Heart right ventricle (tissue), 16 donors: ENCODE results near the gene SAFB2. TPM values are rescaled to one million over a fixed set of nuclear protein-coding genes. Genes with fewer than 3 reads are reported as not detected.
A peak's percentile ranks its signal among the peaks of the same experiment; 100 is the strongest.

ENCODE experiments used
- ATAC-seq, 8 donors: fragments of 200-7000 bp; cut with Tn5 transposase; one replicate each; pipeline ENCODE4 v1.9.1; 2020; ENCODE audit warnings: mild to moderate bottlenecking in 8 of 8, moderate library complexity in 8 of 8, moderate number of reproducible peaks in 1 of 8
- DNase-seq, 2 donors: peaks; one replicate each; pipeline ENCODE4 v3.0.0-alpha.2; 2020
- H3K27ac ChIP-seq, 10 donors: fragments of 200-600 bp; sonication (generic) in 2 of 10; one replicate each; pipeline versions ENCODE4 v1.5.0 to v1.8.0; 2020 to 2022; ENCODE audit warnings: mild to moderate bottlenecking in 3 of 10
- H3K27me3 ChIP-seq, 7 donors: fragments of 200-600 bp; one replicate each; pipeline ENCODE4 v1.8.0; 2021 to 2022; ENCODE audit warnings: mild to moderate bottlenecking in 2 of 7
- H3K36me3 ChIP-seq, 9 donors: fragments of 200-600 bp; sonication (generic) in 1 of 9; one replicate each; pipeline versions ENCODE4 v1.5.0 to v1.8.0; 2020 to 2022; ENCODE audit warnings: mild to moderate bottlenecking in 2 of 9
- H3K4me1 ChIP-seq, 9 donors: fragments of 200-600 bp; sonication (generic) in 1 of 9; one replicate each; pipeline versions ENCODE4 v1.5.0 to v1.8.0; 2020 to 2022; ENCODE audit warnings: mild to moderate bottlenecking in 4 of 9
- H3K4me3 ChIP-seq, 10 donors: fragments of 200-600 bp; sonication (generic) in 2 of 10; one replicate each; pipeline versions ENCODE4 v1.5.0 to v1.8.0; 2020 to 2022; ENCODE audit warnings: mild to moderate bottlenecking in 7 of 10, moderate library complexity in 2 of 10
- H3K9me3 ChIP-seq, 11 donors: fragments of 200-600 bp in 10 of 11; sonication (generic) in 2 of 11; one replicate each; pipeline versions ENCODE4 v1.5.0 to v1.8.0; 2013 to 2022; ENCODE audit warnings: mild to moderate bottlenecking in 2 of 11, control low read depth in 1 of 11, moderate library complexity in 1 of 11
- WGBS, 2 donors: extraction: QIAGEN DNeasy Blood & Tissue Kit; methylation state at CpG; one replicate each; pipeline ENCODE4 v1.1.7; 2013; ENCODE audit warnings: inconsistent platforms in 1 of 2; 5-methylcytosine and 5-hydroxymethylcytosine counted together
- intact Hi-C, 10 donors: fragments of 100-400 bp; cut with DNase I; formaldehyde crosslinking; loops; one replicate each; pipeline versions ENCODE4 v1.11.1 to v1.14.2; 2022
- polyA plus RNA-seq, 2 donors: library from polyadenylated mRNA; stranded (reverse); fragments of 200-250 nt; gene quantifications; one replicate each; pipeline ENCODE4 v1.2.3, GENCODE V29; 2013
- total RNA-seq, 10 donors: library from RNA; stranded (reverse); fragmentation: NEBNext Ultra II Directional in 3 of 10; extraction: Animal tissue kit (Norgen Biotek cat#: 25700) in 3 of 10; gene quantifications; one replicate each; pipeline versions ENCODE4 v1.2.1 to v1.2.4, GENCODE V29; 2021 to 2023
- TF ChIP-seq, protein P1 (sequence below), 9 donors: fragments of 200-600 bp; sonication (generic) in 2 of 9; IDR thresholded peaks; one replicate each; pipeline versions ENCODE4 v1.5.0 to v1.8.0; 2021 to 2022; ENCODE audit warnings: antibody characterized with exemption in 9 of 9, mild to moderate bottlenecking in 5 of 9, moderate library complexity in 1 of 9
- donor health status: Arrhythmogenic right ventricular cardiomyopathy.
- donor health status: ischemic (EF 13 %, LVEDD 7.1; RV severe dilation, severe dysfunction).
- donor health status: healthy with polysubstance abuse.
- donor health status: DM: no; HTN: yes; CAD: no.
- donor health status: DM: no; HTN: no; CAD: no.
- donor health status: ischemic (EF 25% LVEDD 6.9; RV normal size, moderate dysfunction).
- donor health status: ischemic (EF 25% LVEDD 5.7; RV mildly dilated, moderate dysfunction).
- donor health status: healthy.
- donor health status: DM: yes; HTN: yes; CAD: no.
- donor health status: Ischemic cardiomyopathy.
- donor health status: ischemic (EF 35%, LVEDD 5.7; RV mildly dilated, moderate dysfunction).
- donor health status: nonischemic (EF 11% LVEDD 7.7; RV severe dilation, severe dysfunction).
- donor health status: DM: yes; HTN: yes; CAD: no.
- donor health status: PGD.
- donor health status: ischemic (EF 29% LVEDD 5.4; RV normal size, mild dysfunction).
- donor health status: nonischemic (EF 23%, LVEDD 6.1; RV moderate dilation, normal function).

SAFB2 gene
- total and polyA plus RNA-seq, 12 donors = 30.8 to 80.3 (median 45.9) TPM

- Histone ChIP-seq H3K4me1 (peaks cover 9 to 16% (median 14%) of the 10 kb centered on the region in 9 donors), H3K9me3 (no peaks in the 10 kb centered on the region), H3K4me3 (no peak overlapping the region), H3K36me3 (peaks cover 7 to 97% (median 72%) of the 10 kb centered on the region in 9 donors), H3K27ac (no peak overlapping the region), H3K27me3 (no peaks in the 10 kb centered on the region)
- TF ChIP-seq, protein P1, sequence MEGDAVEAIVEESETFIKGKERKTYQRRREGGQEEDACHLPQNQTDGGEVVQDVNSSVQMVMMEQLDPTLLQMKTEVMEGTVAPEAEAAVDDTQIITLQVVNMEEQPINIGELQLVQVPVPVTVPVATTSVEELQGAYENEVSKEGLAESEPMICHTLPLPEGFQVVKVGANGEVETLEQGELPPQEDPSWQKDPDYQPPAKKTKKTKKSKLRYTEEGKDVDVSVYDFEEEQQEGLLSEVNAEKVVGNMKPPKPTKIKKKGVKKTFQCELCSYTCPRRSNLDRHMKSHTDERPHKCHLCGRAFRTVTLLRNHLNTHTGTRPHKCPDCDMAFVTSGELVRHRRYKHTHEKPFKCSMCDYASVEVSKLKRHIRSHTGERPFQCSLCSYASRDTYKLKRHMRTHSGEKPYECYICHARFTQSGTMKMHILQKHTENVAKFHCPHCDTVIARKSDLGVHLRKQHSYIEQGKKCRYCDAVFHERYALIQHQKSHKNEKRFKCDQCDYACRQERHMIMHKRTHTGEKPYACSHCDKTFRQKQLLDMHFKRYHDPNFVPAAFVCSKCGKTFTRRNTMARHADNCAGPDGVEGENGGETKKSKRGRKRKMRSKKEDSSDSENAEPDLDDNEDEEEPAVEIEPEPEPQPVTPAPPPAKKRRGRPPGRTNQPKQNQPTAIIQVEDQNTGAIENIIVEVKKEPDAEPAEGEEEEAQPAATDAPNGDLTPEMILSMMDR (IDR thresholded peaks at IDR 0.05) = no peak
- no peak for DNase-seq
- intact Hi-C loops = no loop called here
- 87 to 90% methylated on average over 22 of the region's 22 CpGs for WGBS, 2 donors
- peak in 1 of 8 donors; percentile 3 for ATAC-seq
Observed at GRCh38 chr19:5590151-5590864, 32.3 kb downstream of the SAFB2 start.

GRCh38 chr19:5588906-5589676, 33.5 kb downstream of the SAFB2 start:
- intact Hi-C loops = no loop called here
- WGBS, 2 donors = 74 to 76% methylated on average over 30 of the region's 30 CpGs
- no peaks in the 10 kb centered on the region for H3K27me3 ChIP-seq
- DNase-seq (no peak), ATAC-seq (no peak)
- no peak overlapping the region for H3K27ac ChIP-seq
- H3K36me3 ChIP-seq = peaks cover 7 to 94% (median 60%) of the 10 kb centered on the region in 9 donors
- no peak overlapping the region for H3K4me3 ChIP-seq
- H3K4me1 ChIP-seq = peaks cover 10 to 19% (median 16%) of the 10 kb centered on the region in 9 donors
- TF ChIP-seq, protein P1 (IDR thresholded peaks at IDR 0.05) = no peak
- no peaks in the 10 kb centered on the region for H3K9me3 ChIP-seq

- DNase-seq (no peak), ATAC-seq (no peak)
- intact Hi-C loops = no loop called here
- TF ChIP-seq, protein P1 (IDR thresholded peaks at IDR 0.05) = no peak
- peaks cover 5 to 93% (median 54%) of the 10 kb centered on the region in 9 donors for H3K36me3 ChIP-seq
- 82 to 90% methylated on average over 10 of the region's 10 CpGs for WGBS, 2 donors
- H3K27me3 ChIP-seq = no peaks in the 10 kb centered on the region
- peaks cover 10 to 19% (median 16%) of the 10 kb centered on the region in 9 donors for H3K4me1 ChIP-seq
- H3K9me3 ChIP-seq = no peaks in the 10 kb centered on the region
- H3K27ac ChIP-seq = no peak overlapping the region
- H3K4me3 ChIP-seq = no peak overlapping the region
Observed at GRCh38 chr19:5588441-5588840, 34.1 kb downstream of the SAFB2 start.

GRCh38 chr19:5587661-5588060, 34.9 kb downstream of the SAFB2 start:
- H3K9me3 ChIP-seq = no peaks in the 10 kb centered on the region
- ATAC-seq = peak in 1 of 8 donors; percentile 2
- intact Hi-C loops = no loop called here
- H3K27ac ChIP-seq = no peak overlapping the region
- TF ChIP-seq, protein P1 (IDR thresholded peaks at IDR 0.05) = no peak
- H3K4me1 ChIP-seq = peaks cover 10 to 19% (median 16%) of the 10 kb centered on the region in 9 donors
- no peaks in the 10 kb centered on the region for H3K27me3 ChIP-seq
- 91 to 92% methylated on average over 23 of the region's 23 CpGs for WGBS, 2 donors
- H3K4me3 ChIP-seq = no peak overlapping the region
- H3K36me3 ChIP-seq = peaks cover 4 to 92% (median 47%) of the 10 kb centered on the region in 9 donors
- no peak for DNase-seq
